Stromal cell of bone marrow (primary cell): ENCODE measurements around the gene KLRC4.
"Not testable (repeated sequence)": the region's sequence is repeated elsewhere in the genome, so short reads cannot be mapped to it uniquely, and the experiment has no call there.

ENCODE experiments used
- DNase-seq: peaks from one replicate; pipeline ENCODE4 v3.0.0-alpha.2; 2012; ENCODE audit warnings: low read depth

Gene KLRC4

DNA sequence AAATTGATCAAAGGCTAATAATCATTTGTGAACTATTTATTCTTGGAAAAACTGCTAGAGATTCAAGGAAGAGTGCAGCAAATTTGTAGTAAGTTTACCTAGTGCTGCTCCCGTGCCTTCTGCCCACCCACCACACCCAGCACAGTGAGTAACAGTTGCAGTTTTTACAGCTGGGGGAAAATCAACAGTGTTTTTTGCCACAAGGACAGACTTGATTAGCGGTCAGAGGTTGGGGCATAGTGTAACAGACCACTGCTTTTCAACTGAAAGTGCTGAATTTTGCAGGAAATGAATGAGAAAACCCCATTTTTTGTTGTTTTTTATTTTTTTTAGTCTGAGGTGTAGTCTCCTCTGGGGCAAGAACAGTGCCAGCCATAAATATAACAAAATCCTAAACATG lies 12.3 kb downstream of the KLRC4 start:
- no peak for DNase-seq

GRCh38 chr12:10396176-10396575 lies 13.4 kb downstream of the KLRC4 start:
- DNase-seq, result not testable (repeated sequence)

DNA sequence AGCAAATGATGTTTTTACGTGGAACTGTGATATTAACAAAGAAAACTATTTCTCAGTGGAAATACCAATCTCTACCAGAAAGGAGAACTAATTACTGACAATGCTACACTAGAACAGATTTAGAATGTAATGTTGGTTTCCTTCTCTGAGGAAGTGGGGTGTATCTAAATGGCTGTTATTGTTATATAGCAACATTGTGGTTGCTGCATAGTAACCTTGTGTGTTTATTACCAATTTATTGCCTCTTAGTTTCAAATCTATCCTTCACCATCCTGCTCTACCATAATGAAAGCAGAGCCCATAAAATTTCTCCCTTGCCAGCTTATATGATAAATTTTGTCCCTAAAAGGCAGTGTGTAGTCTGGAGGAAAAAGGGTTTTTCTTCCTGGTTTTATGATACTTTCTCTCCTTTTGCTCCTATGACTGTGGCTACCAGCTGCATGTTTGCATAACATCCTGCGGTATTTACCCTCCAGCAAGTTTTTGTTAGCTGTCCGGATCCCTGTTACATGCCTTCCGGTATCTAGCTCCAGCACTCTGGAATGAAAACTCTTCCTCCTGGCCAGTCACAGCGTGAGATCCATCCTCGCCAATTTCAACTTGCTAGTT lies 14.1 kb downstream of the KLRC4 start:
- peak; percentile 76 for DNase-seq

DNA sequence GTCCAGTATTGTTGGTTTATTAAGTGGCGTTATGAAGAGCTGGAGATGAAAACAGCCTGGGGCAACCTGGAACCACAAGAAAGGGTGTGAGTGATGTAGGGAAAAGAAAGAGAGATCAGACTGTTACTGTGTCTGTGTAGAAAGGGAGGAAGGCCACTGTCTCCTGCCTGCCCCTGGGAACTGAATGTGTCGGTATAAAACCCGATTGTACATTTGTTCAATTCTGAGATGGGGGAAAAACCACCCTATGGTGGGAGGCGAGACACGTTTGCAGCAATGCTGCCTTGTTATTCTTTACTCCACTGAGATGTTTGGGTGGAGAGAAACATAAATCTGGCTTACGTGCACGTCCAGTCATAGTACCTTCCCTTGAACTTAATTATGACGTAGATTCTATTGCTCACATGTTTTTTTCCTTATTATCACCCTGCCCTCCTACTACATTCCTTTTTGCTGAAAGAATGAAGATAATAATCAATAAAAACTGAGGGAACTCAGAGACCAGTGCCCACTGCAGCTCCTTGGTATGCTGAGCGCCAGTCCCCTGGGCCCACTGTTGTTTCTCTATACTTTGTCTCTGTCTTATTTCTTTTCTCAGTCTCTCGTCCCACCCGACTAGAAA lies 14.9 kb downstream of the KLRC4 start:
- DNase-seq, result not testable (repeated sequence)

DNA sequence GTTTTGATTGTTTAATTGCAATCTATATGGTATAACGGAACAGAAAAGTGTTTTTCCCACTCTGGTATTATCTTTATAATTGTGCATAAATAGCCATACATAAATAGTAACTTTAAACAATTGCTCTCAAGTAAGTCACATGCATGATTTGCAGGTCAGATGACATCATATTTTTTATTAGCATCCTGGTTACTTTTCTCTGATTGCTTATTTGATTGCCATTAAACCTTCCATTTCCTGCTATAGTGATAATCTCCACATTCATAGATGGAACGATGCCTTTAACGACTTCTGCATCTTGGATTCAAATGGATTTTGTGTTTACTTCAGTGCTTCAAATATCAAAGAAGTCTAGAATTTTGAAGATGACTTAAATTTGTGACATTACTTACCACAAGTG lies 16.3 kb downstream of the KLRC4 start:
- DNase-seq, result no peak

DNA sequence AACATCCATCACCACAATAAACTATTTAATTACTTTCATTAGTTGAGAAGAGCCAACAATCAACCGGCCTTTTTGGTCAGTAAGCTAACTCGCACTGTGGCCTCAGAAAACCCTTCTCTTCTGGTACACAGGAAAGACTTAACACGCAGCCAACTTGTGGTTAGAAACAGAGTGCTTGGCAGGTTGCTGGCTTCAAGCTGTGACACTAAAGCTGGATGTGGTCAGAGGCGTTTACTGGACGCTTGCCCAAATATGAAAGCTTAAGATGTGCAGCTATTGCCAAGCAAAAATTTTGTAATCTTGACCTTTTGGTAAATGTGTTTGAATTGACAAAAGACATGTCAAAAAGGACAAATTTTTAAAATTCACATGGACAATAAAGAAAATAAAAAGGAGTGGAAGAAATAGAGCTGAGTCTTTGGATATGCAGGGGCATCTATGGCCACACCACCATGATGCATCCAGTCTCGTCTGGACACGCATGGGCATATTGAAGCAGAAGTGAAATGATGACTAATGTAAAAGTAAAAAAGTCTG lies 17.1 kb downstream of the KLRC4 start:
- peak; percentile 97 for DNase-seq

DNA sequence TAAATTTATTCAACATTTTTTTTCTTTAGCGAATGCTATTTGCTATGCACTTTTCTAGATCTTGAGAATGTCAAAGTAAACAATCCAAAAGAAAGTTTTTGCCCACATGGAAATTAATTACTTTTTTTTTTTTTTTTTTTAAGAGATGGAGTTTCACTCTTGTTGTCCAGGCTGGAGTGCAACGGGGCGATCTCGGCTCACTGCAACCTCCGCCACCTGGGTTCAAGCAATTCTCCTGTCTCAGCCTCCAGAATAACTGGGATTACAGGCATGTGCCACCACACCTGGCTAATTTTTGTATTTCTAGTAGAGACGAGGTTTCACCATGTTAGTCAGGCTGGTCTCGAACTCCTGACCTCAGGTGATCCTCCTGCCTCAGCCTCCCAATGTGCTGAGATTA lies 18.6 kb downstream of the KLRC4 start:
- not testable (repeated sequence) for DNase-seq

DNA sequence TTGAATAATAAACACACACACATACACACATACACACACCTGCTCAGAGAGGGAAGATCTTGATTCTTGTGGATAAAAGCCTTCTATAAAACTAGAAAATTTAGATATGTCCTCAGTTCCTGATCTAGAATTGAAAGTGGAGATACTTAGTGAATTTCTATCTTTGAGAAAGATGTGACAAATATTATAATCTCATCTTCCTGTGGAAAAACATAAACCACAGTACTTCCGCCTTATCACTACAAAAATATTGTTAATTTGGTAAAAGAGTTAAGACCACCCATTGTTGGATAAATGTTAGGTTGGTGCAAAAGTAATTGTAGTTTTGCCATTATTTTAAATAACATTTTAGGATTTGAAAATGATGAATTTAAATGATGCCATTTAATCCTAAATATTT lies 19.7 kb downstream of the KLRC4 start, which contains the start of gene KLRK1:
TSS of gene KLRK1 (minus strand) at position 138 of the 400 bp plus-strand sequence. CDS start 1,231 bp downstream, outside the sequence.
- no peak for DNase-seq

- DNase-seq, result no peak
Observed at GRCh38 chr12:10388624-10389413, 20.7 kb downstream of the KLRC4 start.

DNA sequence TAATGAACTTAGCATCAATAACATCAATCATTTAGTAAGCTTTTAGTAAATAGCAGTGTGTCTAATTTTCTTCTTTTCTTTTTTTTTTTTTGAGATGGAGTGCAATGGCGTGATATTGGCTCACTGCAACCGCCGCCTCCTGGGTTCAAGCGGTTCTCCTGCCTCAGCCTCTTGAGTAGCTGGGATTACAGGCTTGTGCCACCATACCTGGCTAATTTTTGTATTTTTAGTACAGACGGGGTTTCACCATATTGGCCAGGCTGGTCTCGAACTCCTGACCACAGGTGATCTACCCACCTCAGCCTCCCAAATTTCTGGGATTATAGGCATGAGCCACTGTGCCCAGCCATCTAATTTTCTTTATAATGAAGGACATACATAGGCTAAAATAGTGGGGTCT lies 22.1 kb downstream of the KLRC4 start:
- DNase-seq, result not testable (repeated sequence)

- DNase-seq, result no peak
Observed at GRCh38 chr12:10386857-10387256, 22.7 kb downstream of the KLRC4 start.

- no peak for DNase-seq
Observed at GRCh38 chr12:10385166-10385613, 24.4 kb downstream of the KLRC4 start.

DNA sequence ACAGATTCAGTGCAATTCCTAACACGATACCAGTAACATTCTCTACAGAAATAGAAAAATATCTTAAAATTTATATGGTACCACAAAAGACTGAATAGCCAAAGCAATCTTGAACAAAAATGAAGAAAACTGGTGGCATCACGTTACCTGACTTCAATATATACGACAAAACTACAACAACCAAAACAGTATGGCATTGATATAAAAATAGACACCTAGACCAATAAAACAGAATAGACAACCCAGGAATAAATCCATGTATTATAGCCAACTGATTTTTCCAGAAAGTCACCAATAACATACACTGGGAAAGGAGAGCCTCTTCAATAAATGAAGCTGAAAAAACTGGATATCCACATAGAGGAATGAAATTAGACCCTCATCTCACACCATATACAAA lies 25.4 kb downstream of the KLRC4 start:
- no peak for DNase-seq

DNA sequence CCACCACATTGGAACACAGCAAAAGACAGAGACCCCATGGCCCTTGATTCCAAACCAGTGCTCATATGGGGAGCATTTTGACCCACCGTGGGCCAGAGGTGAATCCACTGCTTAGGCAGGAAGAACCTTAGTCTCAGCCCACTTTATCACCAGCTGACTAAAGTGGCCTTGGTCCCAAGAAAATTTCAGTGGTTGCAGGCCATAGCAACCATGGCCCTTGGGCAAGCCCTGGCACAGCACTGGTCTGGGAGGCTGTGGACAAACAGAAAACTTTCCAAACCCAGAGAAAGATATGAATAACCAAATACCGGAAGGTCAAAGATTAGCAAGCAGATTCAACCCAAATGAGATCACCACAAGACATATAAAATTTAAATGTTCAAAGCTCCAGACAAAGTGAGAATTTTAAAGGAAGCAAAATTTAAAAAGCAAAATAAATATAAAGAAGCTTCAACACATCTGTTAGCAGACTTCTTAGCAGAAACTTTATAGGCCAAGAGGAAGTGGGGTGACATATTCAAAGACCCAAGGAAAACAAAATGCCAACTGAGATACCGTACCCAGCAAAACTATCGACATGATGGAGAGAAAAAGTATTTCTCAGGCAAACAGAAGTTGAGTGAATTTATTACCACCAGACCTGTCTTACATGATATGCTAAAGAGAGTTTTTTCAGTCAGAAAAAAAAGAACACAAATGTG lies 27.5 kb downstream of the KLRC4 start:
- DNase-seq, result no peak

GRCh38 chr12:10378737-10379136 lies 30.8 kb downstream of the KLRC4 start:
- not testable (repeated sequence) for DNase-seq

DNA sequence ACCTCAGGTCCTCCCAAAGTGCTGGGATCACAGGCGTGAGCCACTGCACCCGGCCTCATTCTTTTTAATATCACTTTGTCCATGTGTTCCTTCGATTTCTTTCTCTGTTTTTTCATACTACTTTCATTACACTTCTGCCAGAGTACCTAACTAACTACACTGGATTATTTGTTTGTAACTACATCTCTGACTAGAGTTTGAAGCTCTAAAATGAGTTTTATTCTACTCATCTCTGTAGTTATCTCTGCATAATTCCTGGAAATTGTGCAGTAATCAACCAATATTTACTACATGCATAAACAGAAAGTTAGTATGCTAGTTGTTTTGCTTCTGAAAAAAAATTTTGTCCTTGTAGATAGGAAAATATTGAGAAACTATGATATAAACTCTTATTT lies 34.9 kb downstream of the KLRC4 start:
- no peak for DNase-seq

DNA sequence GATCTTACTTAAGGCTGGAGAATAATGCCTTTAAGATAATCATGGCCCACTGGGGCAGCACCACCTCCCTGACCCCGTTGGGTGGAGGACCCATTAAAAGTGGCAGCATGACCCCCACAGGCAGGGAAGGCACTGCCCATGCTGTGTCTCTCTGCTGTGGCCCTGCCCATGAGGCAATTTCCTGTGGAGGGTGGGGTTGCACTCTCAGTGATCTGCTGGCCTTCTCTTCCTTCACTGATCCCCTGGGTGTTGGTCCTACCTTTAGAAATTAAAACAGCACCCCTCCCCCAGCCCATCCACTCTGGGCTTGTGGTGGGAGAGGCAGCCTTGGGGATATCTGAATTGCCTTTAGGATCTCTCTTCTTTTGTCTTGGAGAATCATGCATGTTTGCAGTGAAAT lies 37.0 kb downstream of the KLRC4 start:
- no peak for DNase-seq

DNA sequence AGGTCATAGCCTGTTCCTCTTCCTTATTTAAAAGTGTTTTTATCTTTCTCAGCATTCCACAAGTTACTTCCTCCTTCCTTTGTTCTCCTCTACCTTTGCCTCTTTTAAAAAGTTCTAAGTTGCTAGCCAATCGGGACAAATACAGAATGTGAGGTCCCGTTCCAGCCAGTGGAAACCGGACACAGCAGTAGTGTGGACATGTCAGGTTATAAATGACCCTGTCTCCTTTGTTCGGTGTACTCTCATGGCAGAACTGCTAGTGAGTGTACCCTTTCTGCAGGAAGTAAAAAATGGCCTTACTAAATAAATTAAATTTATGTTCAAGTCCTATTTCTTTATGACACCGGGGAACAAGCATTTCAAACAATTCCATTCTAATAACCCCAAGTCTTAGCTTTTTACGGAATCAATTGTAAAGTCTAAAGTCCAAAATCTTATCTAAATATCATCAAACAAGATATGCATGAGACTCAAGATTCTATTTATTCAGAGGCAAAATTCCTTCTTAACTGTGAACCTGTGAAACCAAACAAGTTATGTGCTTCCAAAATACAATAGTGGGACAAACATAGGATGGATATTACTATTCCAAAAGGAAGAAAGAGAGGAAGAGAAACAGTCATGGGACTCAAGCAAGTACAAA lies 37.5 kb downstream of the KLRC4 start:
- DNase-seq, result not testable (repeated sequence)

- DNase-seq, result no peak
Observed at GRCh38 chr12:10369557-10370415, 39.8 kb downstream of the KLRC4 start.
